Activated naive CD4-positive, alpha-beta T cell treated with anti-CD3 and anti-CD28 coated beads, Interleukin-2, amount 50 U/mL, for 16 hours (primary cell): ENCODE data around the gene CRNKL1.
A peak's percentile ranks its signal among the peaks of the same experiment; 100 is the strongest.
"Not testable (repeated sequence)": the region's sequence is repeated elsewhere in the genome, so short reads cannot be mapped to it uniquely, and the experiment has no call there.

Source experiments
- DNase-seq: peaks from one replicate; pipeline ENCODE4 v3.0.0-alpha.2; 2020

CRNKL1 gene

DNA sequence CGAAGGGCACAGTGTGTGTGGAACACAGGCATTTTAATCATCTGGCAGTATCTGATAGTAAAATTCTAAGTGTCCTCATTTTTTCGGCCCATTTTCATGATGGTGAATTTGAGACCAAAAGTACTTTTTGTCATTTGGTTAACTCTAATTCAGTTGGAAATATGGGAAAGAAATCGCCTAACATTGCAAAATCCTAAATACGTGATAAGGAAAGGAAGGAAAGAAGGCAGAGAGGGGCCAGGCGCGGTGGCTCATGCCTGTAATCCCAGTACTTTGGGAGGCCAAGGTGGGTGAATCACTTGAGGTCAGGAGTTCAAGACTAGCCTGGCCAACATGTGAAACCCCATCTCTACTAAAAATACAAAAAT lies 48.3 kb downstream of the CRNKL1 start:
- not testable (repeated sequence) for DNase-seq

DNA sequence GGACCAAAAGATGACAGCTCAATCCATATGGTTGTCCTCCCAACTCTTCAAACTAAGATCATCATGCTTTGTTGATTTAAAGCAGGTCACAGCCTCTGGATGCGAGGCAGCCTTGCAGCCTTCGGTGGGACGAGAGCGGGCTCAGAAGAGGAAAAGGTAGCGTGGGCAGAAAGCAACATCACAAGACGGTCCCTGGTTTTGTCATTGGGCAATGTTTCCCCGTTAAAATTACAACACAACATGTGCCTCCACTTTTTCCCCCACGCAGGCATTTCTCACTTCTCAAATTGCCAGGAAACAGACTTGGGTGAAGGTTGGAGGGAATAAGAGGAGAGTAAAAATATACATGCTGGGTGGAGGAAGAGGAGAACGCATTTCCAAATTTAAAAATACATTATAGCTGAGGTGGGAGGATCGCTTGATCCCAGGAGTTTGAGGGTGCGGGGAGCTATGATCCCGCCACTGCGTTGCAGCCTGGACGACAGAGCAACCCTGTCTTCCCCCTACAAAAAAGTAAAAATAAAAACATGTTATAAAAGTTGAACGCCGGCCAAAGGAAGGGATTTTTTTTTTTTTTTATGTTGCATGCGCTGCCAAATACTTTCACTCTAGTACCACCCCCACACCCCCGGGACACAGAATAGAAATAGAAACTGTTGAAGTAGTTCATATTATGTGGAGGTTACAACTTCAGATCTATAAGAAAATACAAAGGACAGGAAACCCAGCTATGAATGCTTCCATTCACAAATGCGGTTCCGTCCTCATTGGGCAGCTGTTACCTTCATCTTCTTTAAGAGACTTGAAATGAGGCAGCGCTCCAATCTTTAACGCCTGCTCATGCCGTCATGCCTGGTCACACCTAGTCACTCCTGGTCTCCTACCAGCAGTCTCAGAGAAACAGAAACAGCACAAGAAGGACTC lies 49.0 kb downstream of the CRNKL1 start:
- DNase-seq: peak; percentile 26

- no peak for DNase-seq
Measured at GRCh38 chr20:20002101-20002998, 49.9 kb downstream of the CRNKL1 start.

GRCh38 chr20:20000211-20000968 lies 51.9 kb downstream of the CRNKL1 start:
- DNase-seq: no peak

- no peak for DNase-seq
Measured at GRCh38 chr20:19998990-19999705, 53.1 kb downstream of the CRNKL1 start.

- no peak for DNase-seq
Measured at GRCh38 chr20:19996917-19997316, 55.3 kb downstream of the CRNKL1 start.

DNA sequence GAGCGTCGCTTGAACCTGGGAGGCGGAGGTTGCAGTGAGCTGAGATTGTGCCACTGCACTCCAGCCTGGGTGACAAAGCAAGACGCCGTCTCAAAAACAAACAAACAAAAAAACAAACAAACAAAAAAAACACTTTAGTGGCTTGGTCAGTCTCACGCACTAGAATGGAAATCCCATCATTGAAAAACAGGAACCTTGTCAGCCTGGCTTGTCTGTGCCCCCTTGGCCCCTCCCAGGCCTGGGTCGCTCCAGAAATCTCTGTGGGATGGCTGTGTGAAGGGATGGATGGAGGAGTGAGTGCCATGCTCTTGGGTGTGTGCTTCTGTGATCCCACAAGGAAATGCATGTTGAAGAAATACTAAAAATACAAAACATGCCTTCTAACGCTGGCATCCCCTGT lies 56.0 kb downstream of the CRNKL1 start:
- no peak for DNase-seq

- DNase-seq: no peak
Measured at GRCh38 chr20:19995220-19995863, 56.9 kb downstream of the CRNKL1 start.

DNA sequence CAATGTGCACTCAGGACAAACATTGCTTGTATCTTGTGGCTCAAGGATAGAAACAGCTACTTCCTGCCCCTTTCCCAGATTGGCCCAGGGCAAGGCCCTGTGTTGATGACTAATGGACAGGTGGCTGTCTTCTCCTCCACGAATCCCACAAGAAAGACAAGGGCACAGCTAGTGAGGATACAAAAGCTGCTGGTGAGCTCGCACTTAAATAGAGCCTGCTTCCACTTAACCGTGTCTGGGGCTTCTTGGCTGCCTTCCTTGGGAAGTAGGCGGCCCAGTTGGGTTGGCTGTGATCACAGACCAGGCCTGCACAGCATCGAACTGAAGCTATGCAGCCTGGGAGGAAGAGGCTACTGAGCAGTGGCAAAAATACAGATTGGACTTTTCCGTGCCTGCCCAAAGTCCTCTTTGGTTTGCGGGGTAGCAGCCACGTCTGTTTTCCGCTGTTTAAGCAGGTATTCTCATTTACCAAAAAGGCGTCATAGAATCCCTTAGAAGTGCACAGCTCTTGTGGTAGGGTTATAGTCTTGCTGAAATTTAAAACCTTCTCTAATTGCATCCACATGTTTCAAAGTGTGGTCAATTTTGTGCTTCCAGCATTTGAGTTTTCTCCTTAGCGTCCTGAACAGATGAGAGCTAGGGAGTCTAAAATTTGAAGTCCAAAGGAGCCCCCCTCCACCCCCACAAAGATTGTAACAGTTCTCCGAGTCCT lies 58.2 kb downstream of the CRNKL1 start:
- DNase-seq: no peak

DNA sequence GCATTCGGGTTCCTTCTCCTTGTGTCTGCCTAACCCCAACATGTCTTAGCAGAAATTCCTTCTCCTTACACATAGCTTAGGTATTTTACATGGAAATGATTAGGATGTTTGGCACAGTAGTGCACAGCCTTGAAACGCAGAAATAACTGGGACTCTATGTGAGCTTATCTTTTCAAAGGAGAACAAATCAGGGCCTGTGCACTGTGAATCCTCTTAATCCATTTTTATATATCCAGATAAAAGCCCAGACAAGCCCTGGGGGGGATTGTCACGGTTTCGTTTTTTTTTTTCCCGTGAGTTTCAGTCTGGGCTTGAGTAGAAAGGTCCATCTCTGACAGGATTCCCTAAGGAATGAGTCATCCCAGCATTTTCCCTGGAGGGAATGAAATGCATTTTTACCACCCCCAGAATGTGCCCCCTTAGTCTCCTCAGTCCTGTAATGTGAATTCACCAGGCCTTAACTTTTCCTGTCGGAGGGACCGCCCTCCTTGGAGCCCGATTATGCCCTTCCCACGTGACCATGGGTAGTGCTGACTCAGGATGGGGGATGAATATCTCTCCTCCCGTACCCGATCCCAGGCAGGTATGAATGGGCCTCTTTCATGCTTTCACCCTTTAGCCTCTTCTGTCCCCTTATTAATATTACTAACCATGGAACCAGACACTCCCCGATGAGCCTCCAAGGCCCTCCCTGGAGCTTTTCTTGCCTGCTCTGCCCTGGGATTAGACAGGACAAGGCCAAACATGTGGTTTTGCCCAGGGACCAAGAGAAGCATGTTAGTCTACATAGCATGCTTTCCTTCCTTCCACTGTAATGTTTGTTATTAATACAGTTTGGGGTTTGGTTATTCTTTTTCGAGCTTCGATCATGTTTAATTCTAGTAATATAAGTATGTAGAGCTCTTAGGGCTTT lies 59.0 kb downstream of the CRNKL1 start:
- no peak for DNase-seq

DNA sequence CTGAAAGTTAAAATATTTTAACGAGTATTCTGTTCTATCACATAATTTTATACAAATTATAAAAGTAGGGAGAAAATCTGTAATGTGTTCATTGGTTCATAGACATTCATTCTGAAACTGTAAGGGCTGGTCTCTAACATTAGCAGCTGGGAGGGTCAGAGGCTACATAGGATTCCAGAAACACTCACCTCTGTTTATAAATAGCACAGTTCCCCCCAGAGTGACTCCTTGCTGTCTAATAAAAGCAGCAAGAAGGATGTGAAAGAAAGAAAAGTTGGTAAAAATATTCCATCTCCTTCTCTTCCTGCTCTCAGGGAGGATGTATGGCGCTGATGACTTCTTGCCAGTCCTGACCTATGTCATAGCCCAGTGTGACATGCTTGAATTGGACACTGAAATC lies 60.4 kb downstream of the CRNKL1 start:
- no peak for DNase-seq

- DNase-seq: no peak
Measured at GRCh38 chr20:19991308-19991707, 61.0 kb downstream of the CRNKL1 start.

GRCh38 chr20:19990850-19991249 lies 61.4 kb downstream of the CRNKL1 start:
- no peak for DNase-seq

- DNase-seq: no peak
Measured at GRCh38 chr20:19987046-19987445, 65.2 kb downstream of the CRNKL1 start.

- DNase-seq: no peak
Measured at GRCh38 chr20:19986419-19986818, 65.8 kb downstream of the CRNKL1 start.
